HCT116 (cell line): ENCODE measurements around the gene LRIG1. TPM values are rescaled to one million over a fixed set of nuclear protein-coding genes. Genes with fewer than 3 reads are reported as not detected.

ENCODE experiments used
- ATAC-seq: fragments of 200-7000 bp; cut with Tn5 transposase; 2 replicates; pipeline ENCODE4 v1.9.1; 2020; ENCODE audit warnings: mild to moderate bottlenecking, moderate library complexity
- BruUV-seq: library from RNA; stranded (reverse); fragments of 400-500 nt; replicated peaks from 2 replicates; lab custom pipeline; 2021; lab: Mats Ljungman, UMichigan
- CTCF ChIA-PET: fragments of 300-600 bp; sonication (Branson Sonifier 250); formaldehyde crosslinking; loops from one replicate; lab custom pipeline; 2021; ENCODE audit warnings: antibody characterized with exemption; lab: Charles Lee
- POLR2A ChIA-PET: fragments of 300-600, 350-600 bp; sonication (Branson Sonifier 250); formaldehyde crosslinking; loops from one replicate; lab custom pipeline; 2021; ENCODE audit warnings: antibody characterized with exemption; lab: Charles Lee
- RAD21 ChIA-PET, 2 experiments: fragments of 300-600 bp; sonication (Branson Sonifier 250); formaldehyde crosslinking; loops; one replicate each; lab custom pipeline; 2023; ENCODE audit warnings: low total read pairs in 2 of 2; ENCODE audit not compliant: uncharacterized antibody in 2 of 2, unreplicated experiment in 2 of 2, low non-redundant PET in 1 of 2; lab: Charles Lee
- DNase-seq: peaks from one replicate; pipeline ENCODE4 v3.0.0-alpha.2; 2010; ENCODE audit warnings: low read depth, low spot score
- H2AFZ ChIP-seq: fragments of 200-600 bp; shearing (Covaris generic), sonication (generic); 2 replicates; pipeline ENCODE4 v1.6.1; 2017; ENCODE audit warnings: low read depth, mixed run types, mixed read lengths, antibody characterized with exemption, low read length; ENCODE audit not compliant: poor library complexity, severe bottlenecking
- H3K27ac ChIP-seq: 2 replicates; pipeline ENCODE4 v1.5.1; 2012; ENCODE audit warnings: low read depth, low read length
- H3K27me3 ChIP-seq: fragments of 200-600 bp; sonication (generic); 2 replicates; pipeline ENCODE4 v1.6.1; 2016; ENCODE audit warnings: mixed run types, low read length, mixed read lengths; ENCODE audit not compliant: insufficient read depth
- H3K36me3 ChIP-seq, 2 experiments: fragments of 200-500 bp in 1 of 2; fragments of 200-600 bp in 1 of 2; sonication (Bioruptor generic) in 1 of 2; sonication (generic) in 1 of 2; 2 replicates each; pipeline versions ENCODE4 v1.5.1 to v1.6.1; 2014 to 2016; ENCODE audit warnings: low read length in 2 of 2, inconsistent platforms in 1 of 2, mixed read lengths in 1 of 2, mixed run types in 1 of 2; ENCODE audit not compliant: insufficient read depth in 2 of 2, control insufficient read depth in 1 of 2
- H3K4me1 ChIP-seq, 2 experiments: fragments of 200-600 bp in 1 of 2; sonication (generic) in 1 of 2; 2 replicates each; pipeline versions ENCODE4 v1.5.1 to v1.6.1; 2012 to 2017; ENCODE audit warnings: low read length in 2 of 2, inconsistent platforms in 1 of 2, mild to moderate bottlenecking in 1 of 2, mixed read lengths in 1 of 2, mixed run types in 1 of 2, moderate library complexity in 1 of 2; ENCODE audit not compliant: insufficient read depth in 2 of 2, control insufficient read depth in 1 of 2
- H3K4me2 ChIP-seq: fragments of 200-600 bp; sonication (generic); 2 replicates; pipeline ENCODE4 v1.6.1; 2017; ENCODE audit warnings: mixed run types, low read length, mixed read lengths
- H3K4me3 ChIP-seq, 2 experiments: fragments of 200-600 bp in 1 of 2; sonication (generic) in 1 of 2; replicated peaks in 1 of 2; 2 replicates each; pipeline ENCODE4 v1.5.1; 2011 to 2016; ENCODE audit warnings: low read length in 2 of 2, control low read depth in 1 of 2, low read depth in 1 of 2, mild to moderate bottlenecking in 1 of 2, mixed read lengths in 1 of 2, mixed run types in 1 of 2
- H3K79me2 ChIP-seq: fragments of 200-600 bp; sonication (generic); 2 replicates; pipeline ENCODE4 v1.6.1; 2017; ENCODE audit warnings: mild to moderate bottlenecking, mixed run types, low read length, moderate library complexity, mixed read lengths; ENCODE audit not compliant: insufficient read depth
- H3K9ac ChIP-seq: fragments of 200-600 bp; sonication (generic); 2 replicates; pipeline ENCODE4 v1.6.1; 2016; ENCODE audit warnings: low read length, mixed read lengths
- H3K9me2 ChIP-seq: fragments of 200-600 bp; sonication (generic), shearing (Covaris generic); 2 replicates; pipeline ENCODE4 v1.6.1; 2017; ENCODE audit warnings: mixed run types, mild to moderate bottlenecking, moderate library complexity; ENCODE audit not compliant: insufficient read depth
- H3K9me3 ChIP-seq, 2 experiments: fragments of 200-500 bp in 1 of 2; fragments of 200-600 bp in 1 of 2; sonication (Bioruptor generic) in 1 of 2; sonication (generic) in 1 of 2; 2 replicates each; pipeline ENCODE4 v1.6.1; 2014 to 2017; ENCODE audit warnings: low read length in 2 of 2, mixed read lengths in 2 of 2, inconsistent platforms in 1 of 2, low read depth in 1 of 2, mild to moderate bottlenecking in 1 of 2, mixed run types in 1 of 2, moderate library complexity in 1 of 2; ENCODE audit not compliant: control insufficient read depth in 1 of 2, insufficient read depth in 1 of 2
- H4K20me1 ChIP-seq: fragments of 200-600 bp; sonication (generic), shearing (Covaris generic); 2 replicates; pipeline ENCODE4 v1.6.1; 2017; ENCODE audit warnings: mixed run types, mild to moderate bottlenecking, moderate library complexity; ENCODE audit not compliant: insufficient read depth
- CBX3 ChIP-seq: IDR thresholded peaks from 2 replicates; pipeline ENCODE4 v1.6.1; 2012; ENCODE audit warnings: low read depth
- CEBPB ChIP-seq: IDR thresholded peaks from 2 replicates; pipeline ENCODE4 v1.6.1; 2012; ENCODE audit warnings: low read depth
- EGR1 ChIP-seq: IDR thresholded peaks from 2 replicates; pipeline ENCODE4 v1.6.1; 2012; ENCODE audit warnings: low read depth
- EZH2phosphoT487 ChIP-seq: fragments of 200-600 bp; IDR thresholded peaks from 2 replicates; pipeline ENCODE4 v1.6.1; 2018; ENCODE audit warnings: antibody characterized with exemption, borderline replicate concordance
- JUND ChIP-seq: IDR thresholded peaks from 2 replicates; pipeline ENCODE4 v1.6.1; 2012
- POLR2A ChIP-seq: IDR thresholded peaks from 2 replicates; pipeline ENCODE4 v1.7.0; 2011; ENCODE audit warnings: borderline replicate concordance; ENCODE audit not compliant: insufficient read depth, insufficient read length; ENCODE audit errors: extremely low read depth
- RAD21 ChIP-seq: IDR thresholded peaks from 2 replicates; pipeline ENCODE4 v1.6.1; 2012; ENCODE audit warnings: low read depth, mild to moderate bottlenecking
- SIN3A ChIP-seq: IDR thresholded peaks from 2 replicates; pipeline ENCODE4 v1.6.1; 2012; ENCODE audit warnings: low read depth
- SP1 ChIP-seq: IDR thresholded peaks from 2 replicates; pipeline ENCODE4 v1.6.1; 2012; ENCODE audit warnings: low read depth
- SRF ChIP-seq: IDR thresholded peaks from 2 replicates; pipeline ENCODE4 v1.6.1; 2012; ENCODE audit warnings: low read depth
- TCF7L2 ChIP-seq: IDR thresholded peaks from 2 replicates; pipeline ENCODE4 v1.7.0; 2011; ENCODE audit warnings: borderline replicate concordance, inconsistent platforms; ENCODE audit not compliant: insufficient read depth, insufficient read length; ENCODE audit errors: extremely low read depth
- YY1 ChIP-seq: IDR thresholded peaks from 2 replicates; pipeline ENCODE4 v1.6.1; 2011; ENCODE audit warnings: low read length, low read depth, moderate library complexity, mild to moderate bottlenecking; ENCODE audit not compliant: insufficient replicate concordance; ENCODE audit errors: extremely low read depth
- ZFX ChIP-seq: fragments of 450-650 bp; IDR thresholded peaks from 2 replicates; pipeline ENCODE4 v1.6.1; 2017
- ZNF274 ChIP-seq: fragments of 200-500 bp; sonication (Bioruptor generic); IDR thresholded peaks from 2 replicates; pipeline ENCODE4 v1.6.1; 2014; ENCODE audit warnings: mild to moderate bottlenecking, low read depth, low read length, inconsistent platforms
- intact Hi-C: fragments of 100-400 bp; cut with micrococcal nuclease; formaldehyde crosslinking; loops from 2 replicates; pipeline ENCODE4 v1.10.0; 2022
- total RNA-seq: library from RNA; stranded (reverse); gene quantifications from one replicate; pipeline ENCODE4 v1.2.1, GENCODE V29; 2021; ENCODE audit not compliant: unreplicated experiment
- TF ChIP-seq, protein P1 (sequence below): IDR thresholded peaks from 2 replicates; pipeline ENCODE4 v1.6.1; 2012
- TF ChIP-seq, protein P2 (sequence below): IDR thresholded peaks from 2 replicates; pipeline ENCODE4 v1.6.1; 2011; ENCODE audit warnings: mild to moderate bottlenecking, low read length, moderate library complexity; ENCODE audit not compliant: insufficient replicate concordance; ENCODE audit errors: extremely low read depth
- TF ChIP-seq, protein P3 (sequence below): IDR thresholded peaks from 2 replicates; pipeline ENCODE4 v1.6.1; 2012

Gene LRIG1
- total RNA-seq, 1 experiment from 2014 or later: 3.1 TPM

DNA sequence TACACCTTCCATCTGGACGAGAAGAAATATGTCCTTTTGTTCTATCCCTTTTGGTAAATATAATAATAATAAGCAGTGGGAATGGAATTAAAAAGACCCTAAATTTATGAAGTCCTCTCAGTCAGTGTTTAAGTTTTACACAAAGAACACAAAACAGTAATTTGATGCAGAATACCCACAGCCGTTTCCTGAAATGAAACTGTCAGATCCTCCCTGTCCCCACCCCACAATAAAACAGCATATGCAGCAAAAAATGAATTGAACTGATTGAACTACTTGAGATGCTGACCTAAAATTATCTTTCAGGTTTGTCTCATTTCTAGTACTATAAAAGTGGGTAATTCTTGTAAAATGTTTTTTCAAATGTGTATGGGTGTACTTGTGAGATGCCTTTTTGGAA lies 2.2 kb upstream of the LRIG1 start:
- Histone ChIP-seq H3K9me3 (no peaks in the 10 kb centered on the region), H3K4me1 (peaks cover 0 to 12% of the 10 kb centered on the region in 2 experiments; a peak in 2 of 4 replicates), H3K4me3 (no peak overlapping the region), H3K27me3 (peaks cover 42% of the 10 kb centered on the region), H3K9ac (no peak overlapping the region), H3K4me2 (no peak overlapping the region), H3K79me2 (no peaks in the 10 kb centered on the region), H3K9me2 (no peaks in the 10 kb centered on the region), H3K27ac (no peak overlapping the region), H3K36me3 (no peaks in the 10 kb centered on the region), H2AFZ (no peak overlapping the region), H4K20me1 (no peaks in the 10 kb centered on the region)
- BruUV-seq: no TSS peak
- TF ChIP-seq ZFX (no peak), SRF (no peak)
- TF ChIP-seq, protein P1, sequence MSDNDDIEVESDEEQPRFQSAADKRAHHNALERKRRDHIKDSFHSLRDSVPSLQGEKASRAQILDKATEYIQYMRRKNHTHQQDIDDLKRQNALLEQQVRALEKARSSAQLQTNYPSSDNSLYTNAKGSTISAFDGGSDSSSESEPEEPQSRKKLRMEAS: no peak
- no peak for DNase-seq
- no peak for ATAC-seq
- ChIA-PET POLR2A (no interaction called here), RAD21 (no interaction called here), CTCF (no interaction called here)
- intact Hi-C loops: no loop called here

DNA sequence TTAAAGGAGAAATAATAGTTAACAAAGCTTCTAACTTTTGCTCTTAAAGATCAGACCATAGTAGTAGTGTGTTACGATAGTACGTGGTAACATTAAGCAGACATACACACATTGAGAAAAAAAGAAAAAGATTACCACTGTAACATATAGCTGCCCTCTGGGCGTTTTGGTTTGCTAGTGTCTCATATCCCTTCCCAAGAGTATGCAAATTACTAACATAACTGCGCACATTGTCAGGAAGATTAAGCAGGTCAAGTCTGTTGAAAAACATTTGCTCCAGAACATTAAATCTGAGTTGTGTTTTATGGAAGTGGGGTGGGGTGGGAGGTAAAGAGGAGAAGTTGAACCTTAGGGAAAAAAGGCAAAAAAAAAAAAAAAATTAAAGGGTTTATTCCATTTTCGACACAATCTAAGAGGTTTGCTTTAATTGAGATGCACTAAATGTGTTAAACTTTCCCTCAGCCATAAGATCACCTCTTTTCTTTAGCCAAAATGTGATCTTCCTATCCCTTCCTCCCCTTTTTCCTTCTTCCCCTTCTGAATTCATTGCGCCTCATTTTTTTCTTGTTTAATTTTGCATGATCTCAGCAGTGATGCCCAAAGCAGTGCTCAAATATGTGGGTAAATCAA lies 1.5 kb upstream of the LRIG1 start:
- intact Hi-C loops: no loop called here
- DNase-seq: no peak
- BruUV-seq: no TSS peak
- no peak for TF ChIP-seq EGR1
- TF ChIP-seq, protein P2, sequence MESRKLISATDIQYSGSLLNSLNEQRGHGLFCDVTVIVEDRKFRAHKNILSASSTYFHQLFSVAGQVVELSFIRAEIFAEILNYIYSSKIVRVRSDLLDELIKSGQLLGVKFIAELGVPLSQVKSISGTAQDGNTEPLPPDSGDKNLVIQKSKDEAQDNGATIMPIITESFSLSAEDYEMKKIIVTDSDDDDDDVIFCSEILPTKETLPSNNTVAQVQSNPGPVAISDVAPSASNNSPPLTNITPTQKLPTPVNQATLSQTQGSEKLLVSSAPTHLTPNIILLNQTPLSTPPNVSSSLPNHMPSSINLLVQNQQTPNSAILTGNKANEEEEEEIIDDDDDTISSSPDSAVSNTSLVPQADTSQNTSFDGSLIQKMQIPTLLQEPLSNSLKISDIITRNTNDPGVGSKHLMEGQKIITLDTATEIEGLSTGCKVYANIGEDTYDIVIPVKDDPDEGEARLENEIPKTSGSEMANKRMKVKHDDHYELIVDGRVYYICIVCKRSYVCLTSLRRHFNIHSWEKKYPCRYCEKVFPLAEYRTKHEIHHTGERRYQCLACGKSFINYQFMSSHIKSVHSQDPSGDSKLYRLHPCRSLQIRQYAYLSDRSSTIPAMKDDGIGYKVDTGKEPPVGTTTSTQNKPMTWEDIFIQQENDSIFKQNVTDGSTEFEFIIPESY: no peak
- TF ChIP-seq JUND: no peak
- TF ChIP-seq ZNF274: no peak
- TF ChIP-seq, protein P1: no peak
- no peak for TF ChIP-seq TCF7L2
- TF ChIP-seq YY1: no peak
- TF ChIP-seq RAD21: no peak
- no peak for TF ChIP-seq SRF
- no peak for TF ChIP-seq EZH2phosphoT487
- no peak for TF ChIP-seq CBX3
- TF ChIP-seq POLR2A: no peak
- TF ChIP-seq SIN3A: no peak
- no peak for TF ChIP-seq SP1
- TF ChIP-seq CEBPB: no peak
- TF ChIP-seq, protein P3, sequence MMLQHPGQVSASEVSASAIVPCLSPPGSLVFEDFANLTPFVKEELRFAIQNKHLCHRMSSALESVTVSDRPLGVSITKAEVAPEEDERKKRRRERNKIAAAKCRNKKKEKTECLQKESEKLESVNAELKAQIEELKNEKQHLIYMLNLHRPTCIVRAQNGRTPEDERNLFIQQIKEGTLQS: no peak

More for the DNA sequence above, 1.5 kb upstream of the LRIG1 start:
- no peak overlapping the region for H3K9ac ChIP-seq
- H3K27me3 ChIP-seq: peaks cover 46% of the 10 kb centered on the region
- H3K4me2 ChIP-seq: no peak overlapping the region
- H3K4me3 ChIP-seq: no peak overlapping the region
- H3K36me3 ChIP-seq: no peaks in the 10 kb centered on the region
- no peaks in the 10 kb centered on the region for H3K79me2 ChIP-seq
- H2AFZ ChIP-seq: no peak overlapping the region
- ChIA-PET CTCF (no interaction called here), RAD21 (no interaction called here), POLR2A (no interaction called here)
- H4K20me1 ChIP-seq: no peaks in the 10 kb centered on the region
- H3K27ac ChIP-seq: no peak overlapping the region
- peaks cover 0 to 12% of the 10 kb centered on the region in 2 experiments; a peak in 2 of 4 replicates for H3K4me1 ChIP-seq
- no peak for ATAC-seq
- H3K9me3 ChIP-seq: no peaks in the 10 kb centered on the region
- no peaks in the 10 kb centered on the region for H3K9me2 ChIP-seq
